GM23338 (cell line): ENCODE results near the gene LCNL1. TPM values are rescaled to one million over a fixed set of nuclear protein-coding genes. Genes with fewer than 3 reads are reported as not detected.
A peak's percentile ranks its signal among the peaks of the same experiment; 100 is the strongest.

Experiments used
- ATAC-seq: fragments of 200-7000 bp; cut with Tn5 transposase; 3 replicates; pipeline ENCODE4 v1.9.1; 2020
- DNase-seq: peaks from one replicate; pipeline ENCODE4 v3.0.0-alpha.2; 2015; ENCODE audit warnings: low spot score
- H2AFZ ChIP-seq: fragments of 200-600 bp; sonication (generic); 2 replicates; pipeline ENCODE4 v1.8.0; 2016; ENCODE audit warnings: antibody characterized with exemption, mild to moderate bottlenecking, moderate library complexity
- H3F3A ChIP-seq: fragments of 200-600 bp; sonication (generic); replicated peaks from 2 replicates; pipeline ENCODE4 v1.8.0; 2017; ENCODE audit warnings: antibody characterized with exemption, mixed run types, low read depth
- H3K27ac ChIP-seq: fragments of 200-600 bp; sonication (generic); 2 replicates; pipeline ENCODE4 v1.6.1; 2016; ENCODE audit warnings: low read depth
- H3K27me3 ChIP-seq: fragments of 200-600 bp; sonication (generic); 2 replicates; pipeline ENCODE4 v1.8.0; 2016; ENCODE audit warnings: mild to moderate bottlenecking, mixed run types, moderate library complexity; ENCODE audit not compliant: insufficient read depth
- H3K36me3 ChIP-seq: fragments of 200-600 bp; sonication (generic); 2 replicates; pipeline ENCODE4 v1.8.0; 2016; ENCODE audit warnings: mild to moderate bottlenecking; ENCODE audit not compliant: insufficient read depth
- H3K4me1 ChIP-seq: fragments of 200-600 bp; sonication (generic); 2 replicates; pipeline ENCODE4 v1.8.0; 2016; ENCODE audit warnings: mild to moderate bottlenecking, moderate library complexity; ENCODE audit not compliant: insufficient read depth
- H3K4me2 ChIP-seq: fragments of 200-600 bp; sonication (generic); 2 replicates; pipeline ENCODE4 v1.7.1; 2017; ENCODE audit warnings: mixed run types
- H3K4me3 ChIP-seq: fragments of 200-600 bp; sonication (generic); 2 replicates; pipeline ENCODE4 v1.6.1; 2016; ENCODE audit warnings: mixed run types
- H3K79me2 ChIP-seq: fragments of 200-600 bp; sonication (generic); replicated peaks from 2 replicates; pipeline ENCODE4 v1.8.0; 2017; ENCODE audit warnings: mild to moderate bottlenecking; ENCODE audit not compliant: insufficient read depth
- H3K9me2 ChIP-seq: fragments of 200-600 bp; sonication (generic); 2 replicates; pipeline ENCODE4 v1.8.0; 2017; ENCODE audit not compliant: insufficient read depth
- H4K20me1 ChIP-seq: fragments of 200-600 bp; sonication (generic); replicated peaks from 2 replicates; pipeline ENCODE4 v1.8.0; 2017; ENCODE audit warnings: mild to moderate bottlenecking; ENCODE audit not compliant: insufficient read depth
- H3K27ac Mint-ChIP-seq: 2 replicates; pipeline ENCODE4 v1.8.0; 2020; ENCODE audit warnings: inconsistent platforms, mild to moderate bottlenecking, moderate library complexity, mixed read lengths
- H3K27me3 Mint-ChIP-seq: 3 replicates; pipeline ENCODE4 v1.8.0; 2022; ENCODE audit warnings: low read depth, mild to moderate bottlenecking, moderate library complexity, mixed read lengths, inconsistent platforms; ENCODE audit not compliant: insufficient read depth, poor library complexity
- H3K36me3 Mint-ChIP-seq: 3 replicates; pipeline ENCODE4 v1.8.0; 2021; ENCODE audit warnings: low read depth, mild to moderate bottlenecking, inconsistent platforms, moderate library complexity, mixed read lengths
- H3K4me1 Mint-ChIP-seq: 3 replicates; pipeline ENCODE4 v1.8.0; 2020; ENCODE audit warnings: mild to moderate bottlenecking, inconsistent platforms, mixed read lengths
- H3K4me3 Mint-ChIP-seq: 3 replicates; pipeline ENCODE4 v1.8.0; 2021; ENCODE audit warnings: moderate library complexity, mild to moderate bottlenecking, inconsistent platforms, mixed read lengths
- H3K9me3 Mint-ChIP-seq: 3 replicates; pipeline ENCODE4 v1.8.0; 2020; ENCODE audit warnings: moderate library complexity, mild to moderate bottlenecking, inconsistent platforms, mixed read lengths
- CREB1 ChIP-seq: fragments of 250-450 bp; sonication (Bioruptor Pico); IDR thresholded peaks from 2 replicates; pipeline ENCODE4 v1.5.0; 2020; ENCODE audit warnings: low read depth, mild to moderate bottlenecking, moderate library complexity
- CTCF ChIP-seq, 2 experiments: fragments of 200-600 bp in 1 of 2; sonication (generic) in 1 of 2; conservative IDR thresholded peaks; 2 replicates each; pipeline versions ENCODE4 v1.5.1 to v1.6.1; 2016 to 2017; ENCODE audit warnings: antibody characterized with exemption in 2 of 2, low read depth in 2 of 2, mild to moderate bottlenecking in 2 of 2, moderate library complexity in 1 of 2
- ETS1 ChIP-seq: IDR thresholded peaks from 2 replicates; pipeline ENCODE4 v1.6.1; 2016; ENCODE audit warnings: antibody characterized with exemption
- EZH2 ChIP-seq: fragments of 200-600 bp; sonication (generic); IDR thresholded peaks from one replicate; pipeline ENCODE4 v1.8.0; 2017; ENCODE audit warnings: antibody characterized with exemption, mild to moderate bottlenecking, low read depth; ENCODE audit not compliant: unreplicated experiment
- EZH2phosphoT487 ChIP-seq: fragments of 200-600 bp; sonication (generic); IDR thresholded peaks from one replicate; pipeline ENCODE4 v1.8.1; 2018; ENCODE audit warnings: antibody characterized with exemption; ENCODE audit not compliant: unreplicated experiment
- JUNB ChIP-seq: IDR thresholded peaks from one replicate; pipeline ENCODE4 v1.6.1; 2016; ENCODE audit warnings: antibody characterized with exemption; ENCODE audit not compliant: unreplicated experiment
- NANOG ChIP-seq: IDR thresholded peaks from 2 replicates; pipeline ENCODE4 v1.6.1; 2016; ENCODE audit warnings: antibody characterized with exemption, borderline replicate concordance
- POLR2AphosphoS5 ChIP-seq: IDR thresholded peaks from 2 replicates; pipeline ENCODE4 v1.6.1; 2016; ENCODE audit warnings: antibody characterized with exemption, low read depth
- REST ChIP-seq: IDR thresholded peaks from one replicate; pipeline ENCODE4 v1.6.1; 2018; ENCODE audit warnings: antibody characterized with exemption; ENCODE audit not compliant: unreplicated experiment
- STAT1 ChIP-seq: IDR thresholded peaks from one replicate; pipeline ENCODE4 v1.6.1; 2016; ENCODE audit warnings: antibody characterized with exemption; ENCODE audit not compliant: unreplicated experiment
- ZNF114 ChIP-seq: fragments of 250-450 bp; sonication (Bioruptor Pico); IDR thresholded peaks from 2 replicates; pipeline ENCODE4 v1.5.0; 2020; ENCODE audit warnings: mild to moderate bottlenecking, moderate library complexity
- ZNF331 ChIP-seq: fragments of 250-450 bp; sonication (Bioruptor Pico); IDR thresholded peaks from 2 replicates; pipeline ENCODE4 v1.5.0; 2020; ENCODE audit warnings: low read depth, mild to moderate bottlenecking, moderate library complexity
- polyA plus RNA-seq: library from polyadenylated mRNA; unstranded; fragments of >200 nt; fragmentation: Nextera tagmentation; extraction: Ambion mirVana; gene quantifications from 2 replicates; pipeline ENCODE4 v1.2.1, GENCODE V29; 2016
- total RNA-seq: library from RNA; depleted of rRNA; stranded (reverse); fragments of >200 nt; shearing (Covaris generic); gene quantifications from 2 replicates; pipeline ENCODE4 v1.2.3, GENCODE V29; 2014
- TF ChIP-seq, protein P1 (sequence below): fragments of 250-450 bp; sonication (Bioruptor Pico); IDR thresholded peaks from 2 replicates; pipeline ENCODE4 v1.5.0; 2020; ENCODE audit warnings: mild to moderate bottlenecking, moderate library complexity

The LCNL1 gene
- total and polyA plus RNA-seq, 2 experiments from 2014 or later = 0.11 TPM; not detected in 1

- peak; percentile 55 for DNase-seq
- H3K4me3 ChIP-seq = 0 out of 2 replicates have a peak overlapping the region, but pooled peaks have one; percentile 33
- no peaks in the 10 kb centered on the region for H3K36me3 ChIP-seq
- no peaks in the 10 kb centered on the region for H4K20me1 ChIP-seq
- peak; percentile 15 for ATAC-seq
- H3K9me2 ChIP-seq = no peaks in the 10 kb centered on the region
- Mint-ChIP-seq H3K9me3 (no peaks in the 10 kb centered on the region; the same call in 2 of the 3 replicates), H3K27me3 (peaks cover 4% of the 10 kb centered on the region), H3K4me3 (peak overlapping the region; percentile 5; the same call in 1 of the 3 replicates), H3K27ac (peak overlapping the region; percentile 38), H3K36me3 (no peaks in the 10 kb centered on the region), H3K4me1 (peaks cover 9% of the 10 kb centered on the region)
- H3K27ac ChIP-seq = no peak overlapping the region; the same call in 1 of the 2 replicates
- no peaks in the 10 kb centered on the region for H3F3A ChIP-seq
- no peaks in the 10 kb centered on the region for H3K79me2 ChIP-seq
- peak overlapping the region; percentile 67 for H3K4me2 ChIP-seq
- H2AFZ ChIP-seq = peak overlapping the region; percentile 88
- H3K4me1 ChIP-seq = peaks cover 9% of the 10 kb centered on the region
- H3K27me3 ChIP-seq = no peaks in the 10 kb centered on the region
- TF ChIP-seq ZNF114 (CRISPR knock-in tag) = no peak
- TF ChIP-seq POLR2AphosphoS5 = no peak
- no peak for TF ChIP-seq ZNF331 (CRISPR knock-in tag)
- no peak for TF ChIP-seq CREB1 (CRISPR knock-in tag)
- no peak for TF ChIP-seq NANOG
- no peak for TF ChIP-seq EZH2phosphoT487
- TF ChIP-seq REST = no peak
- no peak for TF ChIP-seq JUNB
- TF ChIP-seq STAT1 = no peak
- TF ChIP-seq EZH2 = no peak
- TF ChIP-seq ETS1 = no peak
- TF ChIP-seq CTCF (conservative IDR thresholded peaks at IDR 0.05; ENCODE audit: low read depth in 2 of 2) = no peak
- TF ChIP-seq, protein P1, sequence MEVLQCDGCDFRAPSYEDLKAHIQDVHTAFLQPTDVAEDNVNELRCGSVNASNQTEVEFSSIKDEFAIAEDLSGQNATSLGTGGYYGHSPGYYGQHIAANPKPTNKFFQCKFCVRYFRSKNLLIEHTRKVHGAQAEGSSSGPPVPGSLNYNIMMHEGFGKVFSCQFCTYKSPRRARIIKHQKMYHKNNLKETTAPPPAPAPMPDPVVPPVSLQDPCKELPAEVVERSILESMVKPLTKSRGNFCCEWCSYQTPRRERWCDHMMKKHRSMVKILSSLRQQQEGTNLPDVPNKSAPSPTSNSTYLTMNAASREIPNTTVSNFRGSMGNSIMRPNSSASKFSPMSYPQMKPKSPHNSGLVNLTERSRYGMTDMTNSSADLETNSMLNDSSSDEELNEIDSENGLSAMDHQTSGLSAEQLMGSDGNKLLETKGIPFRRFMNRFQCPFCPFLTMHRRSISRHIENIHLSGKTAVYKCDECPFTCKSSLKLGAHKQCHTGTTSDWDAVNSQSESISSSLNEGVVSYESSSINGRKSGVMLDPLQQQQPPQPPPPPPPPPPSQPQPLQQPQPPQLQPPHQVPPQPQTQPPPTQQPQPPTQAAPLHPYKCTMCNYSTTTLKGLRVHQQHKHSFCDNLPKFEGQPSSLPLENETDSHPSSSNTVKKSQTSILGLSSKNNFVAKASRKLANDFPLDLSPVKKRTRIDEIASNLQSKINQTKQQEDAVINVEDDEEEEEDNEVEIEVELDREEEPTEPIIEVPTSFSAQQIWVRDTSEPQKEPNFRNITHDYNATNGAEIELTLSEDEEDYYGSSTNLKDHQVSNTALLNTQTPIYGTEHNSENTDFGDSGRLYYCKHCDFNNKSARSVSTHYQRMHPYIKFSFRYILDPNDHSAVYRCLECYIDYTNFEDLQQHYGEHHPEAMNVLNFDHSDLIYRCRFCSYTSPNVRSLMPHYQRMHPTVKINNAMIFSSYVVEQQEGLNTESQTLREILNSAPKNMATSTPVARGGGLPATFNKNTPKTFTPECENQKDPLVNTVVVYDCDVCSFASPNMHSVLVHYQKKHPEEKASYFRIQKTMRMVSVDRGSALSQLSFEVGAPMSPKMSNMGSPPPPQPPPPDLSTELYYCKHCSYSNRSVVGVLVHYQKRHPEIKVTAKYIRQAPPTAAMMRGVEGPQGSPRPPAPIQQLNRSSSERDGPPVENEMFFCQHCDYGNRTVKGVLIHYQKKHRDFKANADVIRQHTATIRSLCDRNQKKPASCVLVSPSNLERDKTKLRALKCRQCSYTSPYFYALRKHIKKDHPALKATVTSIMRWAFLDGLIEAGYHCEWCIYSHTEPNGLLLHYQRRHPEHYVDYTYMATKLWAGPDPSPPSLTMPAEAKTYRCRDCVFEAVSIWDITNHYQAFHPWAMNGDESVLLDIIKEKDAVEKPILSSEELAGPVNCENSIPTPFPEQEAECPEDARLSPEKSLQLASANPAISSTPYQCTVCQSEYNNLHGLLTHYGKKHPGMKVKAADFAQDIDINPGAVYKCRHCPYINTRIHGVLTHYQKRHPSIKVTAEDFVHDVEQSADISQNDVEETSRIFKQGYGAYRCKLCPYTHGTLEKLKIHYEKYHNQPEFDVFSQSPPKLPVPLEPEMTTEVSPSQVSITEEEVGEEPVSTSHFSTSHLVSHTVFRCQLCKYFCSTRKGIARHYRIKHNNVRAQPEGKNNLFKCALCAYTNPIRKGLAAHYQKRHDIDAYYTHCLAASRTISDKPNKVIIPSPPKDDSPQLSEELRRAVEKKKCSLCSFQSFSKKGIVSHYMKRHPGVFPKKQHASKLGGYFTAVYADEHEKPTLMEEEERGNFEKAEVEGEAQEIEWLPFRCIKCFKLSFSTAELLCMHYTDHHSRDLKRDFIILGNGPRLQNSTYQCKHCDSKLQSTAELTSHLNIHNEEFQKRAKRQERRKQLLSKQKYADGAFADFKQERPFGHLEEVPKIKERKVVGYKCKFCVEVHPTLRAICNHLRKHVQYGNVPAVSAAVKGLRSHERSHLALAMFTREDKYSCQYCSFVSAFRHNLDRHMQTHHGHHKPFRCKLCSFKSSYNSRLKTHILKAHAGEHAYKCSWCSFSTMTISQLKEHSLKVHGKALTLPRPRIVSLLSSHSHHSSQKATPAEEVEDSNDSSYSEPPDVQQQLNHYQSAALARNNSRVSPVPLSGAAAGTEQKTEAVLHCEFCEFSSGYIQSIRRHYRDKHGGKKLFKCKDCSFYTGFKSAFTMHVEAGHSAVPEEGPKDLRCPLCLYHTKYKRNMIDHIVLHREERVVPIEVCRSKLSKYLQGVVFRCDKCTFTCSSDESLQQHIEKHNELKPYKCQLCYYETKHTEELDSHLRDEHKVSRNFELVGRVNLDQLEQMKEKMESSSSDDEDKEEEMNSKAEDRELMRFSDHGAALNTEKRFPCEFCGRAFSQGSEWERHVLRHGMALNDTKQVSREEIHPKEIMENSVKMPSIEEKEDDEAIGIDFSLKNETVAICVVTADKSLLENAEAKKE (CRISPR knock-in tag) = no peak
These were observed 16.9 kb upstream of the LCNL1 start for GRCh38 chr9:136965771-136966484.
